HG02973 (cell line): ENCODE data around the gene GAREM1.

ENCODE experiments used
- ATAC-seq: cut with Tn5 transposase; IDR thresholded peaks from one replicate; pipeline ENCODE4 v1.9.1; 2021; ENCODE audit warnings: moderate library complexity; ENCODE audit not compliant: unreplicated experiment

Gene GAREM1

GRCh38 chr18:32328974-32329373, 141.7 kb downstream of the GAREM1 start:
- no peak for ATAC-seq

GRCh38 chr18:32328379-32328778, 142.3 kb downstream of the GAREM1 start:
- ATAC-seq, result no peak

- no peak for ATAC-seq
Observed at GRCh38 chr18:32326450-32327308, 144.0 kb downstream of the GAREM1 start.

GRCh38 chr18:32324181-32324580, 146.5 kb downstream of the GAREM1 start:
- no peak for ATAC-seq

- no peak for ATAC-seq
Observed at GRCh38 chr18:32321826-32322225, 148.9 kb downstream of the GAREM1 start.

- ATAC-seq, result no peak
Observed at GRCh38 chr18:32319084-32319483, 151.6 kb downstream of the GAREM1 start.

GRCh38 chr18:32318581-32318980, 152.1 kb downstream of the GAREM1 start:
- ATAC-seq, result no peak

- ATAC-seq, result no peak
Observed at GRCh38 chr18:32317651-32318050, 153.0 kb downstream of the GAREM1 start.

- ATAC-seq, result no peak
Observed at GRCh38 chr18:32315881-32316280, 154.8 kb downstream of the GAREM1 start.

GRCh38 chr18:32310774-32311173, 159.9 kb downstream of the GAREM1 start:
- no peak for ATAC-seq

- no peak for ATAC-seq
Observed at GRCh38 chr18:32310101-32310500, 160.6 kb downstream of the GAREM1 start.

- no peak for ATAC-seq
Observed at GRCh38 chr18:32308493-32309120, 162.1 kb downstream of the GAREM1 start.

GRCh38 chr18:32303400-32303799, 167.3 kb downstream of the GAREM1 start:
- ATAC-seq, result no peak

GRCh38 chr18:32302806-32303205, 167.9 kb downstream of the GAREM1 start:
- ATAC-seq, result no peak

GRCh38 chr18:32301976-32302743, 168.5 kb downstream of the GAREM1 start:
- peak; percentile 87 for ATAC-seq

- ATAC-seq, result no peak
Observed at GRCh38 chr18:32301361-32301760, 169.3 kb downstream of the GAREM1 start.

GRCh38 chr18:32300914-32301313, 169.8 kb downstream of the GAREM1 start:
- no peak for ATAC-seq

GRCh38 chr18:32299484-32299883, 171.2 kb downstream of the GAREM1 start:
- ATAC-seq, result no peak

GRCh38 chr18:32298171-32298667, 172.5 kb downstream of the GAREM1 start:
- no peak for ATAC-seq

GRCh38 chr18:32297579-32298170, 173.0 kb downstream of the GAREM1 start:
- ATAC-seq, result no peak

GRCh38 chr18:32296851-32297250, 173.8 kb downstream of the GAREM1 start:
- ATAC-seq, result no peak
